Mesenchymal stem cell (in vitro differentiated cells and primary cell): ENCODE results near the gene OCIAD1.
"Not testable (repeated sequence)": the region's sequence is repeated elsewhere in the genome, so short reads cannot be mapped to it uniquely, and the experiment has no call there.

Experiments used
- DNase-seq: peaks from one replicate; pipeline ENCODE4 v3.0.0-alpha.2; 2013
- H2AFZ ChIP-seq: one replicate; pipeline ENCODE4 v1.6.1; 2013; ENCODE audit warnings: low read depth, mild to moderate bottlenecking, control low read depth, inconsistent platforms, low read length, moderate library complexity
- H2AK5ac ChIP-seq: 2 replicates; pipeline ENCODE4 v1.6.1; 2013; ENCODE audit warnings: low read length, moderate library complexity, mild to moderate bottlenecking, inconsistent platforms; ENCODE audit not compliant: severe bottlenecking
- H2BK120ac ChIP-seq: one replicate; pipeline ENCODE4 v1.6.1; 2013; ENCODE audit warnings: low read depth, mild to moderate bottlenecking, inconsistent platforms, low read length, moderate library complexity
- H2BK12ac ChIP-seq, 2 experiments: one replicate each; pipeline ENCODE4 v1.6.1; 2013; ENCODE audit warnings: inconsistent platforms in 2 of 2, low read length in 2 of 2, mild to moderate bottlenecking in 2 of 2, moderate library complexity in 2 of 2, control low read depth in 1 of 2
- H2BK15ac ChIP-seq: one replicate; pipeline ENCODE4 v1.6.1; 2013; ENCODE audit warnings: mild to moderate bottlenecking, low read depth, inconsistent platforms; ENCODE audit not compliant: poor library complexity, severe bottlenecking
- H2BK5ac ChIP-seq: 2 replicates; pipeline ENCODE4 v1.6.1; 2013; ENCODE audit warnings: low read depth, mild to moderate bottlenecking, low read length, control low read depth, inconsistent platforms; ENCODE audit not compliant: poor library complexity, severe bottlenecking
- H3K14ac ChIP-seq, 2 experiments: one replicate each; pipeline ENCODE4 v1.6.1; 2013; ENCODE audit warnings: inconsistent platforms in 2 of 2, low read length in 2 of 2, control low read depth in 1 of 2, mild to moderate bottlenecking in 1 of 2, moderate library complexity in 1 of 2
- H3K18ac ChIP-seq, 2 experiments: one replicate each; pipeline ENCODE4 v1.6.1; 2013; ENCODE audit warnings: inconsistent platforms in 2 of 2, low read length in 2 of 2, control low read depth in 1 of 2, low read depth in 1 of 2, mild to moderate bottlenecking in 1 of 2
- H3K23ac ChIP-seq, 2 experiments: one replicate each; pipeline ENCODE4 v1.6.1; 2013; ENCODE audit warnings: inconsistent platforms in 2 of 2, low read length in 2 of 2, mild to moderate bottlenecking in 2 of 2, moderate library complexity in 2 of 2, control low read depth in 1 of 2
- H3K27ac ChIP-seq: 2 replicates; pipeline ENCODE4 v1.5.1; 2013; ENCODE audit warnings: mild to moderate bottlenecking, moderate library complexity, low read length, control low read depth, inconsistent platforms; ENCODE audit not compliant: poor library complexity, severe bottlenecking
- H3K27me3 ChIP-seq, 2 experiments: 2 replicates each; pipeline versions ENCODE4 v1.6.1 to v1.7.0; 2013; ENCODE audit warnings: low read length in 2 of 2, mild to moderate bottlenecking in 2 of 2, moderate library complexity in 2 of 2, control low read depth in 1 of 2, inconsistent platforms in 1 of 2; ENCODE audit not compliant: control insufficient read depth in 1 of 2, insufficient read depth in 1 of 2
- H3K36me3 ChIP-seq, 2 experiments: 2 replicates each; pipeline versions ENCODE4 v1.6.1 to v1.7.0; 2013; ENCODE audit warnings: low read length in 2 of 2, control low read depth in 1 of 2, inconsistent platforms in 1 of 2, low read depth in 1 of 2, mild to moderate bottlenecking in 1 of 2; ENCODE audit not compliant: insufficient read depth in 2 of 2, control insufficient read depth in 1 of 2
- H3K4ac ChIP-seq, 2 experiments: one replicate each; pipeline ENCODE4 v1.6.1; 2013; ENCODE audit warnings: inconsistent platforms in 2 of 2, low read length in 2 of 2, mild to moderate bottlenecking in 2 of 2, moderate library complexity in 2 of 2, control low read depth in 1 of 2, low read depth in 1 of 2
- H3K4me1 ChIP-seq: 2 replicates; pipeline ENCODE4 v1.6.1; 2013; ENCODE audit warnings: low read depth, low read length, control low read depth; ENCODE audit not compliant: control insufficient read depth, insufficient read depth
- H3K4me2 ChIP-seq: 2 replicates; pipeline ENCODE4 v1.6.1; 2013; ENCODE audit warnings: low read length, mild to moderate bottlenecking, inconsistent platforms; ENCODE audit not compliant: poor library complexity, severe bottlenecking
- H3K4me3 ChIP-seq, 2 experiments: 2 replicates each; pipeline versions ENCODE4 v1.5.1 to v1.7.0; 2013; ENCODE audit warnings: low read length in 2 of 2, mild to moderate bottlenecking in 2 of 2, control low read depth in 1 of 2, low read depth in 1 of 2; ENCODE audit not compliant: insufficient read depth in 1 of 2
- H3K79me1 ChIP-seq: replicated peaks from 2 replicates; pipeline ENCODE4 v1.6.1; 2013; ENCODE audit warnings: mild to moderate bottlenecking, control low read depth, low read length, inconsistent platforms; ENCODE audit not compliant: poor library complexity, severe bottlenecking
- H3K9ac ChIP-seq: 2 replicates; pipeline ENCODE4 v1.7.0; 2013; ENCODE audit warnings: mild to moderate bottlenecking, low read length, moderate library complexity
- H3K9me3 ChIP-seq: 2 replicates; pipeline ENCODE4 v1.7.0; 2013; ENCODE audit warnings: mild to moderate bottlenecking, low read length; ENCODE audit not compliant: control insufficient read depth
- H4K8ac ChIP-seq: one replicate; pipeline ENCODE4 v1.6.1; 2013; ENCODE audit warnings: inconsistent platforms, mild to moderate bottlenecking, low read length, moderate library complexity
- H4K91ac ChIP-seq: one replicate; pipeline ENCODE4 v1.6.1; 2013; ENCODE audit warnings: mild to moderate bottlenecking, low read length, inconsistent platforms
- WGBS: methylation state at CpG from one replicate; pipeline ENCODE4 v1.1.7; 2013; ENCODE audit warnings: mixed read lengths; 5-methylcytosine and 5-hydroxymethylcytosine counted together

The OCIAD1 gene

DNA sequence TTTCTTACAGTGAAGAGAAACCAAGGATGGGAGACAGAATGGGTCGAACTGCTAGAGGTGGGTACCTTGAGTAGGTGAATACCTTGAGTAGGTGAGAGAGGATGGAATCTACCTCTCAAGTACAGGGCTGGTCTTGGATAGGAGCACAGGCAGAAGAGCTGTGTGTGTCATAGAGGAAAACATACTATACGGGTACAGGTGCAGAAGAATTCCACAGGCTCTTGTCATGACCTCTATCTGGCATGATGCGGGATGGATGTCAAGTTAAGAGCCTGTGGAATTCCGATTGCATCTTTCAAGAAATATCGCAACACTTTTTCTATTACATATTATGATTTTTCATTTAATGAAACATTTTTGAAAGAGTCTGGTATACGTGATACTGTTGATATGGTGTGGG lies 18.0 kb upstream of the OCIAD1 start:
- no peak overlapping the region for H2BK120ac ChIP-seq
- no peaks in the 10 kb centered on the region for H3K36me3 ChIP-seq
- H4K8ac ChIP-seq = no peak overlapping the region
- WGBS = 76% methylated on average over 5 of the region's 6 CpGs
- no peak overlapping the region for H2AFZ ChIP-seq
- H3K9me3 ChIP-seq = no peaks in the 10 kb centered on the region
- H3K14ac ChIP-seq = no peak overlapping the region
- H3K27ac ChIP-seq = no peak overlapping the region
- no peak overlapping the region for H4K91ac ChIP-seq
- no peak overlapping the region for H2BK15ac ChIP-seq
- H3K4me3 ChIP-seq = no peak overlapping the region
- H2AK5ac ChIP-seq = no peak overlapping the region
- H3K4me2 ChIP-seq = no peak overlapping the region
- H3K79me1 ChIP-seq = no peaks in the 10 kb centered on the region
- H3K27me3 ChIP-seq = peaks cover 2 to 10% of the 10 kb centered on the region in 2 experiments
- no peak overlapping the region for H2BK5ac ChIP-seq
- no peak overlapping the region for H2BK12ac ChIP-seq
- no peak for DNase-seq
- H3K4me1 ChIP-seq = no peaks in the 10 kb centered on the region
- no peak overlapping the region for H3K9ac ChIP-seq
- H3K4ac ChIP-seq = no peak overlapping the region
- H3K23ac ChIP-seq = no peak overlapping the region
- H3K18ac ChIP-seq = no peak overlapping the region

DNA sequence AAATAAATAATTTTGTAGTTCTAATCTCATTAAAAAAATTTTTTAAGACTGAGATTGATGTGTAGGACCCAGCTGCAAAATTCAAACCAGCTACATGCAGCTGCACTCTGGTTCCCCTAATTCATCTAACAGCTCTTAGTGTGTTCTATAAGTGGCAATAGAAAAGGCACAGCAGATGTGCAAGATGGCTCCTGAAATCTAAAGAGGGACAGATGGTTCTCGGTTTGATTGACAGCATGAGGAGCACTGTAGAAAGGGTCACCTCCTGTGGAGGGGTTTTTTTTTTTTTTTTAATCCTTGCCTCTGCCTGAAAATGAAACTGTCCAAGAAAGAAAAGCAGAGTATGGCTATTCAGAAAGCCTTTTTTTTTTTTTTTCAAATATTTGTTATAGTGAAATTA lies 16.9 kb upstream of the OCIAD1 start:
- Histone ChIP-seq H2AK5ac (no peak overlapping the region), H3K4ac (no peak overlapping the region), H3K14ac (no peak overlapping the region), H3K79me1 (no peaks in the 10 kb centered on the region), H4K91ac (no peak overlapping the region), H3K9ac (no peak overlapping the region), H3K4me1 (no peaks in the 10 kb centered on the region), H3K27me3 (peaks cover 3 to 14% of the 10 kb centered on the region in 2 experiments), H2BK120ac (no peak overlapping the region), H3K36me3 (no peaks in the 10 kb centered on the region), H3K9me3 (no peaks in the 10 kb centered on the region), H4K8ac (no peak overlapping the region), H2AFZ (no peak overlapping the region), H3K4me2 (no peak overlapping the region), H2BK12ac (no peak overlapping the region), H3K18ac (no peak overlapping the region), H3K23ac (no peak overlapping the region), H3K27ac (no peak overlapping the region), H2BK15ac (no peak overlapping the region), H2BK5ac (no peak overlapping the region), H3K4me3 (no peak overlapping the region)
- WGBS = 88% methylated on average over 1 of the region's 1 CpG
- DNase-seq = no peak

DNA sequence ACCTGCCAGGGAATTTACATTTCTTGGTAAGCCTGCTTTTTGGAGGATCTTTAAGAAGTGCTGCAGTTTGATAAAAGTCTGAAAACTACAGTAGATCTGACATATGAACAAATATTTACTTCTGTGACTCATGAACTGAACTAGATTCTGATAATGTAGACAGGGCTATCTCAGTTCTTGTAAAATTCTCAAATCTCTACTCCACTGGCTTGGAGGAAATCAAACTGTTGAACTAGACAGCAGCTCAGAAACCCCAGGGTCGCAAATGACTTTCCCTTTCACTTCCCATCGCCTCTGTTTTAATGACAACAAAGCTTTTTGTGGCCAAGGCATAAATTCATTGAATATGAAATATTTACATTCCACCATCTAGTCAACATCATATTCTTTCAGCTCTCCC lies 15.4 kb upstream of the OCIAD1 start:
- Histone ChIP-seq H2BK120ac (no peak overlapping the region), H2AFZ (no peak overlapping the region), H3K4ac (no peak overlapping the region), H2BK12ac (no peak overlapping the region), H3K27ac (no peak overlapping the region), H3K9me3 (no peaks in the 10 kb centered on the region), H3K36me3 (no peaks in the 10 kb centered on the region), H4K8ac (no peak overlapping the region), H3K9ac (no peak overlapping the region), H3K18ac (no peak overlapping the region), H3K4me1 (no peaks in the 10 kb centered on the region), H2BK5ac (no peak overlapping the region), H3K4me2 (no peak overlapping the region), H4K91ac (no peak overlapping the region), H3K27me3 (peaks cover 3 to 14% of the 10 kb centered on the region in 2 experiments), H2AK5ac (no peak overlapping the region), H3K4me3 (no peak overlapping the region), H3K14ac (no peak overlapping the region), H3K79me1 (no peaks in the 10 kb centered on the region), H3K23ac (no peak overlapping the region), H2BK15ac (no peak overlapping the region)
- DNase-seq = no peak
- WGBS = 83% methylated on average over 2 of the region's 2 CpGs

DNA sequence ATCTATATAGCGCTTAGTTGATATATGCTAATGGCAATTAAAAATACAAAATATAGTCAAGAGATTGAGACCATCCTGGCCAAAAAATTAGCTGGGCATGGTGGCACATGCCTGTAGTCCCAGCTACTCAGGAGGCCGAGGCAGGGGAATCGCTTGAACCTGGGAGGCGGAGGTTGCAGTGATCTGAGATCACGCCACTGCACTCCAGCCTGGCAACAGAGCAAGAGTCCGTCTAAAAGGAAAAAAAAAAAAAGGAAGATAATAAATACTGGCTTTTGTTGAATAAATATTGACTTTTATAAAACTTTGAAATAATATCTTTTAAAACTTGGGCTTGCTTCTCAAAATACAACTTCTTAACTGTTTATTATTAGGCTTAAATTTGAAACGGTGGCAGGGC lies 14.6 kb upstream of the OCIAD1 start:
- H3K18ac ChIP-seq, H3K14ac ChIP-seq, H2BK120ac ChIP-seq, H2BK12ac ChIP-seq, H3K23ac ChIP-seq, H3K79me1 ChIP-seq, H3K4me3 ChIP-seq, DNase-seq, H4K91ac ChIP-seq, H2BK15ac ChIP-seq, H4K8ac ChIP-seq, H3K27ac ChIP-seq, H3K9me3 ChIP-seq, H3K4ac ChIP-seq, H2AK5ac ChIP-seq, H3K4me2 ChIP-seq, H3K36me3 ChIP-seq, H3K4me1 ChIP-seq, H3K9ac ChIP-seq, H2BK5ac ChIP-seq, H2AFZ ChIP-seq: not testable (repeated sequence)
- 93% methylated on average over 5 of the region's 7 CpGs for WGBS
- peaks cover 3 to 14% of the 10 kb centered on the region in 2 experiments for H3K27me3 ChIP-seq
